Tibial nerve (tissue), 4 donors: Measurements from ENCODE around the gene SERTAD4.

ENCODE experiments used
- CTCF ChIP-seq, 5 experiments: fragments of 200-600 bp in 3 of 5; fragments of 450-650 bp in 2 of 5; sonication (generic) in 3 of 5; IDR thresholded peaks; one replicate each; pipeline ENCODE4 v1.5.1; 2016 to 2019; ENCODE audit warnings: antibody characterized with exemption in 5 of 5, mild to moderate bottlenecking in 3 of 5, moderate library complexity in 2 of 5
- EP300 ChIP-seq, 2 donors: sonication (generic); formaldehyde crosslinking; IDR thresholded peaks; one replicate each; pipeline ENCODE4 v1.6.1; 2017; ENCODE audit warnings: antibody characterized with exemption in 2 of 2, mild to moderate bottlenecking in 1 of 2
- POLR2A ChIP-seq, 2 donors: fragments of 450-650 bp; IDR thresholded peaks; one replicate each; pipeline ENCODE4 v1.6.1; 2017; ENCODE audit warnings: antibody characterized with exemption in 2 of 2, mild to moderate bottlenecking in 2 of 2, moderate library complexity in 2 of 2

- TF ChIP-seq CTCF (IDR thresholded peaks at IDR 0.05): no peak
- no peak for TF ChIP-seq POLR2A (IDR thresholded peaks at IDR 0.05)
- TF ChIP-seq EP300 (IDR thresholded peaks at IDR 0.05): no peak
Measured at GRCh38 chr1:210252621-210253051, 20.0 kb downstream of the SERTAD4 start.
